ENCODE data around the gene ZMIZ1. TPM values are rescaled to one million over a fixed set of nuclear protein-coding genes. Genes with fewer than 3 reads are reported as not detected.
A peak's percentile ranks its signal among the peaks of the same experiment; 100 is the strongest.

The ZMIZ1 gene
- total RNA-seq, 1 experiment from 2014 or later: 11.5 TPM

- Histone ChIP-seq H3K4me1 (peaks cover 56% of the 10 kb centered on the region), H3K27ac (no peak overlapping the region), H3K4me3 (no peak overlapping the region), H3K36me3 (peaks cover 2% of the 10 kb centered on the region; the same call in 1 of the 2 replicates), H3K9me3 (replicated peaks) (no peaks in the 10 kb centered on the region), H3K27me3 (no peaks in the 10 kb centered on the region)
- DNase-seq: no peak
These were observed 252.2 kb downstream of the ZMIZ1 start for GRCh38 chr10:79320820-79321493.

GRCh38 chr10:79321494-79321882, 252.7 kb downstream of the ZMIZ1 start:
- no peaks in the 10 kb centered on the region for H3K36me3 ChIP-seq
- H3K4me3 ChIP-seq: no peak overlapping the region
- DNase-seq: no peak
- no peaks in the 10 kb centered on the region for H3K9me3 ChIP-seq (replicated peaks)
- H3K27ac ChIP-seq: no peak overlapping the region
- no peaks in the 10 kb centered on the region for H3K27me3 ChIP-seq
- peaks cover 52% of the 10 kb centered on the region for H3K4me1 ChIP-seq

- Histone ChIP-seq H3K4me3 (no peak overlapping the region), H3K27me3 (no peaks in the 10 kb centered on the region), H3K4me1 (peaks cover 47% of the 10 kb centered on the region), H3K27ac (no peak overlapping the region), H3K9me3 (replicated peaks) (no peaks in the 10 kb centered on the region), H3K36me3 (no peaks in the 10 kb centered on the region)
- DNase-seq: no peak
These were observed 253.2 kb downstream of the ZMIZ1 start for GRCh38 chr10:79321951-79322350.

- no peaks in the 10 kb centered on the region for H3K36me3 ChIP-seq
- DNase-seq: peak; percentile 82 to 90
- H3K4me1 ChIP-seq: peaks cover 38% of the 10 kb centered on the region
- H3K27me3 ChIP-seq: no peaks in the 10 kb centered on the region
- no peak overlapping the region for H3K27ac ChIP-seq
- no peaks in the 10 kb centered on the region for H3K9me3 ChIP-seq (replicated peaks)
- no peak overlapping the region for H3K4me3 ChIP-seq
These were observed 254.1 kb downstream of the ZMIZ1 start for GRCh38 chr10:79322616-79323543.

- H3K27ac ChIP-seq: no peak overlapping the region
- H3K9me3 ChIP-seq (replicated peaks): no peaks in the 10 kb centered on the region
- no peaks in the 10 kb centered on the region for H3K36me3 ChIP-seq
- DNase-seq: no peak
- no peaks in the 10 kb centered on the region for H3K27me3 ChIP-seq
- peaks cover 31% of the 10 kb centered on the region for H3K4me1 ChIP-seq
- H3K4me3 ChIP-seq: no peak overlapping the region
These were observed 254.8 kb downstream of the ZMIZ1 start for GRCh38 chr10:79323602-79324001.

- Histone ChIP-seq H3K4me3 (no peak overlapping the region), H3K9me3 (replicated peaks) (no peaks in the 10 kb centered on the region), H3K27me3 (no peaks in the 10 kb centered on the region), H3K4me1 (peaks cover 27% of the 10 kb centered on the region), H3K36me3 (no peaks in the 10 kb centered on the region), H3K27ac (no peak overlapping the region; the same call in 1 of the 2 replicates)
- peak; percentile 51 to 66 for DNase-seq
These were observed 255.4 kb downstream of the ZMIZ1 start for GRCh38 chr10:79324032-79324695.

GRCh38 chr10:79326361-79327089, 257.8 kb downstream of the ZMIZ1 start:
- no peaks in the 10 kb centered on the region for H3K9me3 ChIP-seq (replicated peaks)
- no peaks in the 10 kb centered on the region for H3K36me3 ChIP-seq
- peaks cover 27% of the 10 kb centered on the region for H3K4me1 ChIP-seq
- H3K27ac ChIP-seq: no peak overlapping the region
- no peak for DNase-seq
- H3K4me3 ChIP-seq: no peak overlapping the region
- no peaks in the 10 kb centered on the region for H3K27me3 ChIP-seq

- Histone ChIP-seq H3K27ac (no peak overlapping the region), H3K4me1 (peaks cover 26% of the 10 kb centered on the region), H3K9me3 (replicated peaks) (no peaks in the 10 kb centered on the region), H3K27me3 (no peaks in the 10 kb centered on the region), H3K36me3 (no peaks in the 10 kb centered on the region), H3K4me3 (no peak overlapping the region)
- no peak for DNase-seq
These were observed 258.3 kb downstream of the ZMIZ1 start for GRCh38 chr10:79327090-79327457.

- Histone ChIP-seq H3K27ac (no peak overlapping the region), H3K9me3 (replicated peaks) (no peaks in the 10 kb centered on the region), H3K4me3 (no peak overlapping the region), H3K4me1 (peaks cover 14% of the 10 kb centered on the region), H3K36me3 (no peaks in the 10 kb centered on the region), H3K27me3 (no peaks in the 10 kb centered on the region)
- no peak for DNase-seq
These were observed 259.5 kb downstream of the ZMIZ1 start for GRCh38 chr10:79328147-79328701.

- peaks cover 7% of the 10 kb centered on the region for H3K4me1 ChIP-seq
- H3K27me3 ChIP-seq: no peaks in the 10 kb centered on the region
- no peak for DNase-seq
- no peaks in the 10 kb centered on the region for H3K9me3 ChIP-seq (replicated peaks)
- no peak overlapping the region for H3K27ac ChIP-seq
- no peak overlapping the region for H3K4me3 ChIP-seq
- no peaks in the 10 kb centered on the region for H3K36me3 ChIP-seq
These were observed 260.2 kb downstream of the ZMIZ1 start for GRCh38 chr10:79328737-79329504.

- Histone ChIP-seq H3K4me3 (no peak overlapping the region), H3K27ac (no peak overlapping the region), H3K9me3 (replicated peaks) (no peaks in the 10 kb centered on the region), H3K27me3 (no peaks in the 10 kb centered on the region), H3K4me1 (peaks cover 1% of the 10 kb centered on the region), H3K36me3 (no peaks in the 10 kb centered on the region)
- DNase-seq: no peak
These were observed 260.8 kb downstream of the ZMIZ1 start for GRCh38 chr10:79329529-79329928.

GRCh38 chr10:79331226-79331625, 262.5 kb downstream of the ZMIZ1 start:
- Histone ChIP-seq H3K4me3 (no peak overlapping the region), H3K4me1 (peaks cover 5% of the 10 kb centered on the region), H3K27ac (no peak overlapping the region), H3K27me3 (no peaks in the 10 kb centered on the region), H3K9me3 (replicated peaks) (no peaks in the 10 kb centered on the region), H3K36me3 (no peaks in the 10 kb centered on the region)
- DNase-seq: no peak

GRCh38 chr10:79331709-79332108, 262.9 kb downstream of the ZMIZ1 start:
- DNase-seq: no peak
- Histone ChIP-seq H3K27ac (no peak overlapping the region), H3K9me3 (replicated peaks) (no peaks in the 10 kb centered on the region), H3K27me3 (no peaks in the 10 kb centered on the region), H3K4me1 (peaks cover 7% of the 10 kb centered on the region), H3K4me3 (no peak overlapping the region), H3K36me3 (no peaks in the 10 kb centered on the region)
